ENCODE data around the gene FZR1. TPM values are rescaled to one million over a fixed set of nuclear protein-coding genes. Genes with fewer than 3 reads are reported as not detected.
A peak's percentile ranks its signal among the peaks of the same experiment; 100 is the strongest.

FZR1 gene
- total RNA-seq, 1 donor = 36.6 TPM

GRCh38 chr19:3530389-3530788 is 24.3 kb downstream of the FZR1 start:
- Histone ChIP-seq H4K20me1 (ENCODE audit: insufficient read depth, low read length) (peaks cover 19% of the 10 kb centered on the region), H3K4me1 (ENCODE audit: insufficient read depth, low read length) (no peaks in the 10 kb centered on the region), H3K27ac (ENCODE audit: low read depth, low read length) (no peak overlapping the region), H3K36me3 (ENCODE audit: insufficient read depth, low read length) (peaks cover 52% of the 10 kb centered on the region), H3K4me2 (ENCODE audit: insufficient read depth, low read length) (no peak overlapping the region), H3K79me2 (ENCODE audit: insufficient read depth, low read length) (peaks cover 9% of the 10 kb centered on the region), H3K9me3 (ENCODE audit: low read depth, low read length) (no peaks in the 10 kb centered on the region), H3K27me3 (ENCODE audit: insufficient read depth, low read length) (no peaks in the 10 kb centered on the region), H2AFZ (ENCODE audit: low read length) (no peak overlapping the region), H3K4me3 (ENCODE audit: insufficient read depth, low read length) (no peak overlapping the region)
- no peak for DNase-seq (ENCODE audit: insufficient read length, low spot score, missing footprints)
- TF ChIP-seq CTCF (IDR thresholded peaks at IDR 0.05; ENCODE audit: extremely low read depth, low read depth, low read length) = no peak

- peaks cover 7% of the 10 kb centered on the region for H3K79me2 ChIP-seq (ENCODE audit: insufficient read depth, low read length)
- no peaks in the 10 kb centered on the region for H3K9me3 ChIP-seq (ENCODE audit: low read depth, low read length)
- H2AFZ ChIP-seq (ENCODE audit: low read length) = no peak overlapping the region
- no peak overlapping the region for H3K4me3 ChIP-seq (ENCODE audit: insufficient read depth, low read length)
- H3K4me1 ChIP-seq (ENCODE audit: insufficient read depth, low read length) = no peaks in the 10 kb centered on the region
- no peak overlapping the region for H3K27ac ChIP-seq (ENCODE audit: low read depth, low read length)
- no peak overlapping the region for H3K4me2 ChIP-seq (ENCODE audit: insufficient read depth, low read length)
- no peak for TF ChIP-seq CTCF (IDR thresholded peaks at IDR 0.05; ENCODE audit: extremely low read depth, low read depth, low read length)
- no peak for DNase-seq (ENCODE audit: insufficient read length, low spot score, missing footprints)
- no peaks in the 10 kb centered on the region for H3K27me3 ChIP-seq (ENCODE audit: insufficient read depth, low read length)
- peaks cover 51% of the 10 kb centered on the region for H3K36me3 ChIP-seq (ENCODE audit: insufficient read depth, low read length)
- H4K20me1 ChIP-seq (ENCODE audit: insufficient read depth, low read length) = peaks cover 21% of the 10 kb centered on the region
Measured at GRCh38 chr19:3531716-3532115, 25.6 kb downstream of the FZR1 start.

- Histone ChIP-seq H4K20me1 (ENCODE audit: insufficient read depth, low read length) (peaks cover 15% of the 10 kb centered on the region), H3K27me3 (ENCODE audit: insufficient read depth, low read length) (no peaks in the 10 kb centered on the region), H3K27ac (ENCODE audit: low read depth, low read length) (no peak overlapping the region), H3K9me3 (ENCODE audit: low read depth, low read length) (no peaks in the 10 kb centered on the region), H3K4me1 (ENCODE audit: insufficient read depth, low read length) (no peaks in the 10 kb centered on the region), H2AFZ (ENCODE audit: low read length) (no peak overlapping the region), H3K79me2 (ENCODE audit: insufficient read depth, low read length) (peaks cover 4% of the 10 kb centered on the region), H3K36me3 (ENCODE audit: insufficient read depth, low read length) (peaks cover 45% of the 10 kb centered on the region), H3K4me2 (ENCODE audit: insufficient read depth, low read length) (no peak overlapping the region), H3K4me3 (ENCODE audit: insufficient read depth, low read length) (no peak overlapping the region)
- no peak for TF ChIP-seq CTCF (IDR thresholded peaks at IDR 0.05; ENCODE audit: extremely low read depth, low read depth, low read length)
- peak; percentile 81 for DNase-seq (ENCODE audit: insufficient read length, low spot score, missing footprints)
Measured at GRCh38 chr19:3532154-3532786, 26.2 kb downstream of the FZR1 start.

- Histone ChIP-seq H3K36me3 (ENCODE audit: insufficient read depth, low read length) (peaks cover 40% of the 10 kb centered on the region), H3K9me3 (ENCODE audit: low read depth, low read length) (no peaks in the 10 kb centered on the region), H3K4me1 (ENCODE audit: insufficient read depth, low read length) (no peaks in the 10 kb centered on the region), H3K27ac (ENCODE audit: low read depth, low read length) (no peak overlapping the region), H3K4me2 (ENCODE audit: insufficient read depth, low read length) (no peak overlapping the region), H3K79me2 (ENCODE audit: insufficient read depth, low read length) (peaks cover 3% of the 10 kb centered on the region), H4K20me1 (ENCODE audit: insufficient read depth, low read length) (peaks cover 13% of the 10 kb centered on the region), H3K27me3 (ENCODE audit: insufficient read depth, low read length) (no peaks in the 10 kb centered on the region), H2AFZ (ENCODE audit: low read length) (no peak overlapping the region), H3K4me3 (ENCODE audit: insufficient read depth, low read length) (no peak overlapping the region)
- DNase-seq (ENCODE audit: insufficient read length, low spot score, missing footprints) = peak; percentile 86
- TF ChIP-seq CTCF (IDR thresholded peaks at IDR 0.05; ENCODE audit: extremely low read depth, low read depth, low read length) = no peak
Measured at GRCh38 chr19:3533033-3533432, 26.9 kb downstream of the FZR1 start.
